Trophoblast cell (in vitro differentiated cells and primary cell): Measurements from ENCODE around the gene AQP11.
"Not testable (repeated sequence)": the region's sequence is repeated elsewhere in the genome, so short reads cannot be mapped to it uniquely, and the experiment has no call there.

Source experiments
- DNase-seq, 2 donors: peaks; one replicate each; pipeline ENCODE4 v3.0.0-alpha.2; 2016
- H2AFZ ChIP-seq: 2 replicates; pipeline ENCODE4 v1.6.1; 2013; ENCODE audit warnings: low read length, moderate library complexity, mild to moderate bottlenecking; ENCODE audit not compliant: insufficient read depth, poor library complexity
- H2AK5ac ChIP-seq: 2 replicates; pipeline ENCODE4 v1.6.1; 2013; ENCODE audit warnings: mild to moderate bottlenecking, low read length
- H2BK120ac ChIP-seq: 2 replicates; pipeline ENCODE4 v1.6.1; 2013; ENCODE audit warnings: low read length, mild to moderate bottlenecking, moderate library complexity; ENCODE audit not compliant: insufficient read depth, poor library complexity
- H2BK12ac ChIP-seq: 2 replicates; pipeline ENCODE4 v1.6.1; 2013; ENCODE audit warnings: mild to moderate bottlenecking, low read length, moderate library complexity
- H2BK5ac ChIP-seq: 2 replicates; pipeline ENCODE4 v1.6.1; 2013; ENCODE audit warnings: low read length, low read depth, moderate library complexity, mild to moderate bottlenecking; ENCODE audit not compliant: poor library complexity
- H3K14ac ChIP-seq: 2 replicates; pipeline ENCODE4 v1.6.1; 2013; ENCODE audit warnings: mild to moderate bottlenecking, low read length
- H3K18ac ChIP-seq: 2 replicates; pipeline ENCODE4 v1.6.1; 2013; ENCODE audit warnings: mild to moderate bottlenecking, low read length
- H3K23ac ChIP-seq: 2 replicates; pipeline ENCODE4 v1.6.1; 2013; ENCODE audit warnings: low read length
- H3K27ac ChIP-seq: 2 replicates; pipeline ENCODE4 v1.5.1; 2013; ENCODE audit warnings: low read depth, mild to moderate bottlenecking, inconsistent platforms, low read length, moderate library complexity
- H3K27me3 ChIP-seq: 2 replicates; pipeline ENCODE4 v1.6.1; 2013; ENCODE audit warnings: inconsistent platforms, mild to moderate bottlenecking, low read length, moderate library complexity; ENCODE audit not compliant: insufficient read depth
- H3K36me3 ChIP-seq, 2 experiments: 1 replicate in 1 of 2; 2 replicates in 1 of 2; pipeline ENCODE4 v1.6.1; 2013; ENCODE audit warnings: low read length in 2 of 2, mild to moderate bottlenecking in 2 of 2, moderate library complexity in 1 of 2; ENCODE audit not compliant: insufficient read depth in 2 of 2, control insufficient read depth in 1 of 2
- H3K4ac ChIP-seq: 2 replicates; pipeline ENCODE4 v1.6.1; 2013; ENCODE audit warnings: low read depth, mild to moderate bottlenecking, low read length, moderate library complexity
- H3K4me1 ChIP-seq, 2 experiments: 1 replicate in 1 of 2; 2 replicates in 1 of 2; pipeline ENCODE4 v1.6.1; 2013; ENCODE audit warnings: low read length in 2 of 2, mild to moderate bottlenecking in 2 of 2, moderate library complexity in 1 of 2; ENCODE audit not compliant: insufficient read depth in 2 of 2, control insufficient read depth in 1 of 2
- H3K4me2 ChIP-seq: 2 replicates; pipeline ENCODE4 v1.6.1; 2013; ENCODE audit warnings: inconsistent platforms, mild to moderate bottlenecking, low read length, moderate library complexity
- H3K4me3 ChIP-seq: 2 replicates; pipeline ENCODE4 v1.5.1; 2013; ENCODE audit warnings: mild to moderate bottlenecking, low read depth, low read length, inconsistent platforms
- H3K79me1 ChIP-seq: one replicate; pipeline ENCODE4 v1.6.1; 2013; ENCODE audit warnings: low read length
- H3K79me2 ChIP-seq: 2 replicates; pipeline ENCODE4 v1.6.1; 2013; ENCODE audit warnings: low read length, mild to moderate bottlenecking; ENCODE audit not compliant: control insufficient read depth, insufficient read depth, poor library complexity
- H3K9ac ChIP-seq: 2 replicates; pipeline ENCODE4 v1.6.1; 2013; ENCODE audit warnings: mild to moderate bottlenecking, low read length
- H3K9me3 ChIP-seq: 2 replicates; pipeline ENCODE4 v1.6.1; 2013; ENCODE audit warnings: low read depth, mild to moderate bottlenecking, control low read depth, inconsistent platforms, low read length; ENCODE audit not compliant: insufficient read depth
- H4K12ac ChIP-seq: 2 replicates; pipeline ENCODE4 v1.6.1; 2013; ENCODE audit warnings: low read depth, mild to moderate bottlenecking, low read length, moderate library complexity
- H4K8ac ChIP-seq: 2 replicates; pipeline ENCODE4 v1.6.1; 2013; ENCODE audit warnings: low read depth, mild to moderate bottlenecking, low read length, moderate library complexity
- H4K91ac ChIP-seq: one replicate; pipeline ENCODE4 v1.6.1; 2013; ENCODE audit warnings: low read depth, mild to moderate bottlenecking, low read length, moderate library complexity
- WGBS: extraction: QIAGEN DNeasy Blood & Tissue Kit; methylation state at CpG from one replicate; pipeline ENCODE4 v1.1.7; 2013; ENCODE audit warnings: missing lambda C conversion rate; ENCODE audit not compliant: insufficient read length, insufficient coverage; ENCODE audit errors: extremely low coverage; 5-methylcytosine and 5-hydroxymethylcytosine counted together

AQP11 gene

GRCh38 chr11:77548552-77549445 lies 41.0 kb upstream of the AQP11 start:
- Histone ChIP-seq H3K4me1 (no peaks in the 10 kb centered on the region), H3K14ac (no peak overlapping the region), H2BK12ac (no peak overlapping the region), H3K4me3 (no peak overlapping the region), H3K9ac (no peak overlapping the region), H3K23ac (no peak overlapping the region), H3K18ac (no peak overlapping the region), H3K9me3 (peaks cover 8% of the 10 kb centered on the region), H3K4me2 (no peak overlapping the region), H3K79me2 (no peaks in the 10 kb centered on the region), H4K8ac (no peak overlapping the region), H3K27ac (no peak overlapping the region), H3K27me3 (no peaks in the 10 kb centered on the region), H4K12ac (no peak overlapping the region), H3K79me1 (no peaks in the 10 kb centered on the region), H2BK120ac (no peak overlapping the region), H3K36me3 (no peaks in the 10 kb centered on the region), H2AK5ac (no peak overlapping the region), H3K4ac (no peak overlapping the region), H4K91ac (no peak overlapping the region), H2AFZ (no peak overlapping the region), H2BK5ac (no peak overlapping the region)
- WGBS, result no CpG with 5 or more reads among the region's 6 CpGs
- peak in 1 of 2 donors; percentile 2 for DNase-seq

- H3K4me3 ChIP-seq, DNase-seq, H3K27ac ChIP-seq: not testable (repeated sequence)
Observed at GRCh38 chr11:77551426-77551825, 38.3 kb upstream of the AQP11 start.

GRCh38 chr11:77557553-77557952 lies 32.2 kb upstream of the AQP11 start:
- Histone ChIP-seq H3K4me3 (no peak overlapping the region), H4K91ac (no peak overlapping the region), H3K23ac (no peak overlapping the region), H2AK5ac (no peak overlapping the region), H4K8ac (no peak overlapping the region), H3K4me1 (peaks cover 6% of the 10 kb centered on the region in 2 experiments), H3K79me2 (no peaks in the 10 kb centered on the region), H3K9me3 (peaks cover 1% of the 10 kb centered on the region), H4K12ac (no peak overlapping the region), H3K79me1 (no peaks in the 10 kb centered on the region), H3K27me3 (no peaks in the 10 kb centered on the region), H2BK120ac (no peak overlapping the region), H2BK12ac (no peak overlapping the region), H3K36me3 (no peaks in the 10 kb centered on the region), H3K9ac (no peak overlapping the region), H3K27ac (no peak overlapping the region), H2AFZ (no peak overlapping the region), H3K18ac (no peak overlapping the region), H3K14ac (no peak overlapping the region), H2BK5ac (no peak overlapping the region), H3K4me2 (no peak overlapping the region), H3K4ac (no peak overlapping the region)
- peak; percentile 14 to 28 for DNase-seq
- no CpG with 5 or more reads among the region's 5 CpGs for WGBS

More at GRCh38 chr11:77551426-77551825, 38.3 kb upstream of the AQP11 start:
- not testable (repeated sequence) for H4K8ac ChIP-seq, H2BK5ac ChIP-seq, H3K23ac ChIP-seq, H3K9me3 ChIP-seq, H3K27me3 ChIP-seq, H3K79me2 ChIP-seq, H3K4ac ChIP-seq, H4K91ac ChIP-seq, H3K36me3 ChIP-seq, H2BK120ac ChIP-seq, H3K79me1 ChIP-seq, H4K12ac ChIP-seq, H2BK12ac ChIP-seq, H3K18ac ChIP-seq, H2AK5ac ChIP-seq, H3K4me1 ChIP-seq, H2AFZ ChIP-seq, H3K9ac ChIP-seq, H3K4me2 ChIP-seq, H3K14ac ChIP-seq
- WGBS, result no CpG with 5 or more reads among the region's 8 CpGs

- Histone ChIP-seq H2BK120ac (no peak overlapping the region), H3K4me1 (peaks cover 6% of the 10 kb centered on the region in 2 experiments), H3K9ac (no peak overlapping the region), H3K14ac (no peak overlapping the region), H3K4ac (no peak overlapping the region), H3K4me3 (no peak overlapping the region), H2AFZ (no peak overlapping the region), H3K36me3 (no peaks in the 10 kb centered on the region), H2BK12ac (no peak overlapping the region), H2BK5ac (no peak overlapping the region), H4K12ac (no peak overlapping the region), H3K9me3 (peaks cover 1% of the 10 kb centered on the region), H3K79me2 (no peaks in the 10 kb centered on the region), H3K27me3 (no peaks in the 10 kb centered on the region), H3K23ac (no peak overlapping the region), H3K27ac (no peak overlapping the region), H3K18ac (no peak overlapping the region), H3K4me2 (no peak overlapping the region), H4K91ac (no peak overlapping the region), H3K79me1 (no peaks in the 10 kb centered on the region), H4K8ac (no peak overlapping the region), H2AK5ac (no peak overlapping the region)
- peak; percentile 82 to 92 for DNase-seq
- no CpG with 5 or more reads among the region's 4 CpGs for WGBS
Observed at GRCh38 chr11:77558380-77558779, 31.4 kb upstream of the AQP11 start.
